Fibroblast of lung (primary cell): ENCODE results near the gene HHIPL1. TPM values are rescaled to one million over a fixed set of nuclear protein-coding genes. Genes with fewer than 3 reads are reported as not detected.

Experiments
- DNase-seq, 2 donors: peaks; one replicate each; pipeline versions ENCODE4 v3.0.0 to v3.0.0-alpha.2; 2010; ENCODE audit warnings: low read depth in 2 of 2
- H2AFZ ChIP-seq: 2 replicates; pipeline ENCODE4 v1.5.1; 2012; ENCODE audit warnings: low read length, control low read depth, inconsistent platforms
- H3K27ac ChIP-seq: 2 replicates; pipeline ENCODE4 v1.5.1; 2011; ENCODE audit warnings: low read length, control low read depth; ENCODE audit not compliant: insufficient read depth
- H3K27me3 ChIP-seq: 2 replicates; pipeline ENCODE4 v1.5.1; 2011; ENCODE audit warnings: mild to moderate bottlenecking, low read length; ENCODE audit not compliant: control insufficient read depth, insufficient read depth
- H3K36me3 ChIP-seq: 2 replicates; pipeline ENCODE4 v1.5.1; 2011; ENCODE audit warnings: low read length; ENCODE audit not compliant: control insufficient read depth, insufficient read depth
- H3K4me1 ChIP-seq: 2 replicates; pipeline ENCODE4 v1.5.1; 2011; ENCODE audit warnings: low read length; ENCODE audit not compliant: control insufficient read depth, insufficient read depth; ENCODE audit errors: extremely low read depth
- H3K4me2 ChIP-seq: 2 replicates; pipeline ENCODE4 v1.5.1; 2011; ENCODE audit warnings: low read length, control low read depth; ENCODE audit not compliant: insufficient read depth; ENCODE audit errors: extremely low read depth
- H3K4me3 ChIP-seq, 4 experiments: fragments of 200-600 bp in 1 of 4; sonication (generic) in 1 of 4; replicated peaks in 1 of 4; 2 replicates each; pipeline ENCODE4 v1.5.1; 2011 to 2016; ENCODE audit warnings: low read length in 4 of 4, low read depth in 3 of 4, mild to moderate bottlenecking in 3 of 4, control low read depth in 2 of 4, inconsistent platforms in 1 of 4, mixed read lengths in 1 of 4; ENCODE audit not compliant: insufficient read depth in 1 of 4; ENCODE audit errors: control extremely low read depth in 1 of 4
- H3K79me2 ChIP-seq: 2 replicates; pipeline ENCODE4 v1.5.1; 2012; ENCODE audit warnings: mild to moderate bottlenecking, low read length, inconsistent platforms; ENCODE audit not compliant: control insufficient read depth, insufficient read depth
- H3K9ac ChIP-seq: 2 replicates; pipeline ENCODE4 v1.5.1; 2011; ENCODE audit warnings: mild to moderate bottlenecking, low read length, control low read depth; ENCODE audit not compliant: insufficient read depth
- H3K9me3 ChIP-seq: 2 replicates; pipeline ENCODE4 v1.5.1; 2012; ENCODE audit warnings: low read depth, low read length; ENCODE audit not compliant: control insufficient read depth, insufficient read depth
- H4K20me1 ChIP-seq: 2 replicates; pipeline ENCODE4 v1.5.1; 2011; ENCODE audit warnings: low read length; ENCODE audit not compliant: control insufficient read depth, insufficient read depth; ENCODE audit errors: extremely low read depth
- CTCF ChIP-seq, 2 donors: IDR thresholded peaks in 1 of 2; conservative IDR thresholded peaks in 1 of 2; 1 replicate in 1 of 2; 2 replicates in 1 of 2; pipeline ENCODE4 v1.5.1; 2011 to 2012; ENCODE audit warnings: low read length in 2 of 2, control low read depth in 1 of 2, inconsistent platforms in 1 of 2, low read depth in 1 of 2, mild to moderate bottlenecking in 1 of 2
- EZH2 ChIP-seq: IDR thresholded peaks from 2 replicates; pipeline ENCODE4 v1.5.1; 2012; ENCODE audit warnings: low read length, control low read depth, mild to moderate bottlenecking; ENCODE audit errors: missing control alignments
- polyA plus RNA-seq, 2 donors: library from polyadenylated mRNA; depleted of rRNA in 1 of 2; stranded (reverse) in 1 of 2; unstranded in 1 of 2; fragments of >200 nt; gene quantifications; 2 replicates each; pipeline ENCODE4 v1.2.1, GENCODE V29; 2011 to 2012; ENCODE audit warnings: missing spikeins in 1 of 2
- total RNA-seq: library from RNA; depleted of rRNA; stranded (reverse); fragments of >200 nt; gene quantifications from 2 replicates; pipeline ENCODE4 v1.2.1, GENCODE V29; 2014

The HHIPL1 gene
- total and polyA plus RNA-seq, 2 donors (not counting 1 experiment from before 2014, with no cell fraction given): 1.5 to 9.9 TPM

- Histone ChIP-seq H3K27me3 (peaks cover 2% of the 10 kb centered on the region), H3K4me2 (no peak overlapping the region), H3K4me3 (no peak overlapping the region), H3K79me2 (no peaks in the 10 kb centered on the region), H4K20me1 (no peaks in the 10 kb centered on the region), H3K9me3 (no peaks in the 10 kb centered on the region), H3K36me3 (no peaks in the 10 kb centered on the region), H3K27ac (no peak overlapping the region), H2AFZ (no peak overlapping the region), H3K4me1 (no peaks in the 10 kb centered on the region), H3K9ac (no peak overlapping the region)
- no peak for DNase-seq
- no peak for TF ChIP-seq CTCF (conservative IDR thresholded peaks at IDR 0.05 in 1 of 2, IDR thresholded peaks at IDR 0.05 in 1 of 2; ENCODE audit: low read depth in 1 of 2, low read length in 2 of 2)
- no peak for TF ChIP-seq EZH2
These were observed 73.3 kb downstream of the HHIPL1 start for GRCh38 chr14:99718031-99718810.

GRCh38 chr14:99718811-99719192, 73.9 kb downstream of the HHIPL1 start:
- no peaks in the 10 kb centered on the region for H4K20me1 ChIP-seq
- no peak overlapping the region for H3K27ac ChIP-seq
- no peak overlapping the region for H2AFZ ChIP-seq
- no peak overlapping the region for H3K4me2 ChIP-seq
- H3K36me3 ChIP-seq: no peaks in the 10 kb centered on the region
- no peak for DNase-seq
- no peaks in the 10 kb centered on the region for H3K4me1 ChIP-seq
- TF ChIP-seq EZH2 (no peak), CTCF (conservative IDR thresholded peaks at IDR 0.05 in 1 of 2, IDR thresholded peaks at IDR 0.05 in 1 of 2; ENCODE audit: low read depth in 1 of 2, low read length in 2 of 2) (no peak)
- H3K9me3 ChIP-seq: no peaks in the 10 kb centered on the region
- no peak overlapping the region for H3K4me3 ChIP-seq
- no peaks in the 10 kb centered on the region for H3K79me2 ChIP-seq
- H3K27me3 ChIP-seq: peaks cover 2% of the 10 kb centered on the region
- no peak overlapping the region for H3K9ac ChIP-seq

GRCh38 chr14:99720941-99721791, 76.2 kb downstream of the HHIPL1 start:
- Histone ChIP-seq H3K9ac (no peak overlapping the region), H3K27me3 (peaks cover 4% of the 10 kb centered on the region), H3K4me3 (no peak overlapping the region), H2AFZ (no peak overlapping the region), H4K20me1 (no peaks in the 10 kb centered on the region), H3K79me2 (no peaks in the 10 kb centered on the region), H3K27ac (no peak overlapping the region), H3K4me1 (no peaks in the 10 kb centered on the region), H3K9me3 (no peaks in the 10 kb centered on the region), H3K36me3 (no peaks in the 10 kb centered on the region), H3K4me2 (no peak overlapping the region)
- TF ChIP-seq EZH2 (no peak), CTCF (conservative IDR thresholded peaks at IDR 0.05 in 1 of 2, IDR thresholded peaks at IDR 0.05 in 1 of 2; ENCODE audit: low read depth in 1 of 2, low read length in 2 of 2) (no peak)
- DNase-seq: no peak
